SK-N-SH (cell line): ENCODE results near the gene GNG12. TPM values are rescaled to one million over a fixed set of nuclear protein-coding genes. Genes with fewer than 3 reads are reported as not detected.

Experiments
- CTCF ChIA-PET: fragments of 300-600, 350-600 bp; formaldehyde crosslinking; extraction: SDS; loops from one replicate; lab custom pipeline; 2021; lab: Yijun Ruan, JAX
- POLR2A ChIA-PET: fragments of 350-600 bp; sonication (Branson Sonifier 250); formaldehyde crosslinking; extraction: SDS; loops from one replicate; lab custom pipeline; 2020; ENCODE audit warnings: antibody characterized with exemption, inconsistent platforms; lab: Yijun Ruan, JAX
- DNase-seq: peaks from one replicate; pipeline ENCODE4 v3.0.0; 2012
- H2AFZ ChIP-seq: fragments of 200-600 bp; sonication (generic); 2 replicates; pipeline ENCODE4 v1.8.1; 2016; ENCODE audit warnings: antibody characterized with exemption, mild to moderate bottlenecking, low read depth
- H3F3A ChIP-seq: fragments of 200-600 bp; sonication (generic); replicated peaks from 2 replicates; pipeline ENCODE3; 2016; ENCODE audit warnings: antibody characterized with exemption, mild to moderate bottlenecking; ENCODE audit not compliant: insufficient read depth
- H3K27ac ChIP-seq, 2 experiments: fragments of 200-500 bp in 1 of 2; fragments of 200-600 bp in 1 of 2; sonication (Bioruptor generic) in 1 of 2; sonication (generic), shearing (Covaris generic) in 1 of 2; 2 replicates each; pipeline versions ENCODE4 v1.5.1 to v1.6.1; 2014 to 2016; ENCODE audit warnings: low read depth in 2 of 2, inconsistent platforms in 1 of 2, low read length in 1 of 2, mild to moderate bottlenecking in 1 of 2, mixed read lengths in 1 of 2
- H3K27me3 ChIP-seq: fragments of 200-600 bp; sonication (generic), shearing (Covaris generic); 2 replicates; pipeline ENCODE4 v1.6.1; 2016; ENCODE audit warnings: mixed run types; ENCODE audit not compliant: insufficient read depth
- H3K36me3 ChIP-seq, 2 experiments: fragments of 200-500 bp in 1 of 2; fragments of 200-600 bp in 1 of 2; sonication (Bioruptor generic) in 1 of 2; sonication (generic) in 1 of 2; replicated peaks in 1 of 2; 2 replicates each; pipeline versions ENCODE3 to v1.5.1; 2014 to 2016; ENCODE audit warnings: low read length in 1 of 2, mild to moderate bottlenecking in 1 of 2; ENCODE audit not compliant: insufficient read depth in 2 of 2, control insufficient read depth in 1 of 2
- H3K4me1 ChIP-seq, 2 experiments: fragments of 200-500 bp in 1 of 2; fragments of 200-600 bp in 1 of 2; sonication (Bioruptor generic) in 1 of 2; sonication (generic), shearing (Covaris generic) in 1 of 2; 2 replicates each; pipeline versions ENCODE4 v1.5.1 to v1.6.1; 2014 to 2016; ENCODE audit warnings: low read depth in 1 of 2, low read length in 1 of 2, mixed run types in 1 of 2; ENCODE audit not compliant: insufficient read depth in 2 of 2, control insufficient read depth in 1 of 2
- H3K4me2 ChIP-seq: fragments of 200-600 bp; sonication (generic), shearing (Covaris generic); 2 replicates; pipeline ENCODE4 v1.6.1; 2017; ENCODE audit warnings: mixed run types
- H3K4me3 ChIP-seq, 2 experiments: fragments of 200-500 bp in 1 of 2; fragments of 200-600 bp in 1 of 2; sonication (Bioruptor generic) in 1 of 2; sonication (generic), shearing (Covaris generic) in 1 of 2; 2 replicates each; pipeline versions ENCODE4 v1.5.1 to v1.8.1; 2014 to 2016; ENCODE audit warnings: low read depth in 2 of 2, inconsistent platforms in 1 of 2, low read length in 1 of 2, mild to moderate bottlenecking in 1 of 2, mixed read lengths in 1 of 2, moderate library complexity in 1 of 2
- H3K79me2 ChIP-seq: fragments of 200-600 bp; sonication (generic); 2 replicates; pipeline ENCODE4 v1.8.1; 2017; ENCODE audit warnings: mild to moderate bottlenecking; ENCODE audit not compliant: insufficient read depth
- H3K9ac ChIP-seq: fragments of 200-600 bp; sonication (generic); 2 replicates; pipeline ENCODE4 v1.6.1; 2017; ENCODE audit warnings: mixed run types
- H3K9me2 ChIP-seq: fragments of 200-600 bp; sonication (generic); 2 replicates; pipeline ENCODE4 v1.6.1; 2017; ENCODE audit warnings: mixed run types
- H3K9me3 ChIP-seq: fragments of 200-600 bp; sonication (generic); 2 replicates; pipeline ENCODE4 v1.6.1; 2017; ENCODE audit warnings: mixed run types, mild to moderate bottlenecking, moderate library complexity
- H4K20me1 ChIP-seq: fragments of 200-600 bp; sonication (generic); 2 replicates; pipeline ENCODE4 v1.6.1; 2017; ENCODE audit warnings: mild to moderate bottlenecking, mixed run types; ENCODE audit not compliant: insufficient read depth
- FOSL2 ChIP-seq: IDR thresholded peaks from 2 replicates; pipeline ENCODE4 v1.4.0; 2012; ENCODE audit warnings: low read depth, mild to moderate bottlenecking, moderate library complexity, borderline replicate concordance
- FOXJ3 ChIP-seq: sonication (generic); formaldehyde crosslinking; IDR thresholded peaks from 2 replicates; pipeline ENCODE4 v1.5.1; 2020; ENCODE audit warnings: mild to moderate bottlenecking, missing genetic modification reagents
- JUND ChIP-seq: IDR thresholded peaks from 2 replicates; pipeline ENCODE4 v1.4.0; 2012
- NFIC ChIP-seq: IDR thresholded peaks from 2 replicates; pipeline ENCODE4 v1.4.0; 2012; ENCODE audit warnings: borderline replicate concordance
- PBX3 ChIP-seq: IDR thresholded peaks from 2 replicates; pipeline ENCODE4; 2012
- POLR2AphosphoS5 ChIP-seq: IDR thresholded peaks from 2 replicates; pipeline ENCODE4 v1.6.1; 2012; ENCODE audit warnings: low read depth, low read length
- RCOR1 ChIP-seq: fragments of 150-350 bp; IDR thresholded peaks from 2 replicates; pipeline ENCODE4 v1.6.1; 2017; ENCODE audit warnings: antibody characterized with exemption, low read length
- RFX5 ChIP-seq: IDR thresholded peaks from 2 replicates; pipeline ENCODE4 v1.6.1; 2012; ENCODE audit warnings: mild to moderate bottlenecking, improper control_type of control experiment, low read length
- RXRA ChIP-seq: IDR thresholded peaks from 2 replicates; pipeline ENCODE4 v1.4.0; 2012; ENCODE audit warnings: low read depth, mild to moderate bottlenecking, borderline replicate concordance
- TCF12 ChIP-seq: IDR thresholded peaks from 2 replicates; pipeline ENCODE4 v1.4.0; 2012
- TEAD4 ChIP-seq: IDR thresholded peaks from 2 replicates; pipeline ENCODE4 v1.4.0; 2012; ENCODE audit warnings: mild to moderate bottlenecking, borderline replicate concordance; ENCODE audit not compliant: insufficient read depth
- USF1 ChIP-seq: IDR thresholded peaks from 2 replicates; pipeline ENCODE4 v1.4.0; 2012; ENCODE audit warnings: low read depth, borderline replicate concordance
- WGBS: methylation state at CpG from one replicate; pipeline ENCODE4 v1.1.6; 2017; ENCODE audit warnings: low lambda C conversion rate; 5-methylcytosine and 5-hydroxymethylcytosine counted together
- polyA plus RNA-seq, 3 experiments: library from polyadenylated mRNA; depleted of rRNA; stranded (reverse); fragments of >200 nt; gene quantifications; 2 replicates each; pipeline ENCODE4 v1.2.3, GENCODE V29; 2012
- TF ChIP-seq, protein P1 (sequence below): IDR thresholded peaks from 2 replicates; pipeline ENCODE4 v1.6.1; 2012; ENCODE audit warnings: mild to moderate bottlenecking, low read depth, low read length, moderate library complexity

GNG12 gene
- polyA plus RNA-seq, 1 of the 3 experiments (the other 2 are of a cell fraction) = 41.2 TPM

DNA sequence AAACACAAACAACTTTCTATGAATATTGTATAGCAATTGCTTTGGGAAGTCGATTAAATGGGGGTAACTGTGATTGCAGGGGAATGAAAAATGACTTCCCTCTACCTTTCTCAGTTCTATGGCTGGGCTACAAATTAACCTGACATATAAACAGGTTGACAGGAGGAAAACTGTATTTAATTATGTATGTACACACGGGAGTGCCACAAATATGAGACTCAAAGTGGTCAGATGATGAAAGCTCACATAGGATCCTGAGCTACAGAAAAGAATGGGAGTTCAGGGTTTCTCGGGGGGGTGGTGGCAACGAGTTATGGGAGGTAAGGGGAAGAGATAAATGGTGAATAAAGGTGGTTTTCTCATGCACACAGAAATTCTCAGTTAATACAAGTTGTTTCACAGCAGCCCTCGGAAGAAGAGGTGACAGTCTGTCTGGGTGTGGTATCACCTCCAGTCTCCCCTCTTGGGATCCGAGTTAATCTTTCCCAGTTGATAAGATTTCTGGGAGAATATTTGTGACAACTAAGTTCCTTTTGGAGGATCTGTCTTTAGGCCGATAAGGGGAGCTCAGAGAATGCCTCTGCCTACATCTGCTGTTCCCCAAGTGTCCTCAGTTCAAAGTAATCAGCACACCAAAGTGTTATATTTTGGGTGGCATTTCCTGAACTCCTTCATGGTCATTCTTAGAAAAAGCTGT is 122.0 kb downstream of the GNG12 start:
- POLR2A ChIA-PET = interaction anchor here (0.6 kb wide), 1 partner anchor 24 kb away, joined by 3 read pairs; no protein-coding TSS in a partner anchor
- Histone ChIP-seq H3F3A (peaks cover 26% of the 10 kb centered on the region), H3K79me2 (peaks cover 48% of the 10 kb centered on the region), H3K27me3 (no peaks in the 10 kb centered on the region), H2AFZ (no peak overlapping the region), H4K20me1 (no peaks in the 10 kb centered on the region), H3K9me3 (no peaks in the 10 kb centered on the region), H3K36me3 (peaks cover under 1 to 2% of the 10 kb centered on the region in 2 experiments), H3K27ac (peak overlapping the region in 1 of 2 experiments; percentile 80; a peak in 3 of 4 replicates), H3K9me2 (no peaks in the 10 kb centered on the region), H3K9ac (peak overlapping the region; percentile 14; the same call in 1 of the 2 replicates), H3K4me1 (peaks cover 46 to 48% of the 10 kb centered on the region in 2 experiments), H3K4me3 (peak overlapping the region in 1 of 2 experiments; percentile 25; a peak in 1 of 4 replicates), H3K4me2 (peak overlapping the region; percentile 61; the same call in 1 of the 2 replicates)
- DNase-seq = no peak
- CTCF ChIA-PET = interaction anchor here (0.8 to 1.8 kb wide), 5 partner anchors 10 to 176 kb away, joined by 3 to 8 read pairs (median 4); no protein-coding TSS in a partner anchor
- WGBS = 73% methylated on average over 7 of the region's 7 CpGs
- TF ChIP-seq RFX5 (no peak), RCOR1 (no peak), POLR2AphosphoS5 (no peak), RXRA (no peak), TEAD4 (no peak)
- TF ChIP-seq, protein P1, sequence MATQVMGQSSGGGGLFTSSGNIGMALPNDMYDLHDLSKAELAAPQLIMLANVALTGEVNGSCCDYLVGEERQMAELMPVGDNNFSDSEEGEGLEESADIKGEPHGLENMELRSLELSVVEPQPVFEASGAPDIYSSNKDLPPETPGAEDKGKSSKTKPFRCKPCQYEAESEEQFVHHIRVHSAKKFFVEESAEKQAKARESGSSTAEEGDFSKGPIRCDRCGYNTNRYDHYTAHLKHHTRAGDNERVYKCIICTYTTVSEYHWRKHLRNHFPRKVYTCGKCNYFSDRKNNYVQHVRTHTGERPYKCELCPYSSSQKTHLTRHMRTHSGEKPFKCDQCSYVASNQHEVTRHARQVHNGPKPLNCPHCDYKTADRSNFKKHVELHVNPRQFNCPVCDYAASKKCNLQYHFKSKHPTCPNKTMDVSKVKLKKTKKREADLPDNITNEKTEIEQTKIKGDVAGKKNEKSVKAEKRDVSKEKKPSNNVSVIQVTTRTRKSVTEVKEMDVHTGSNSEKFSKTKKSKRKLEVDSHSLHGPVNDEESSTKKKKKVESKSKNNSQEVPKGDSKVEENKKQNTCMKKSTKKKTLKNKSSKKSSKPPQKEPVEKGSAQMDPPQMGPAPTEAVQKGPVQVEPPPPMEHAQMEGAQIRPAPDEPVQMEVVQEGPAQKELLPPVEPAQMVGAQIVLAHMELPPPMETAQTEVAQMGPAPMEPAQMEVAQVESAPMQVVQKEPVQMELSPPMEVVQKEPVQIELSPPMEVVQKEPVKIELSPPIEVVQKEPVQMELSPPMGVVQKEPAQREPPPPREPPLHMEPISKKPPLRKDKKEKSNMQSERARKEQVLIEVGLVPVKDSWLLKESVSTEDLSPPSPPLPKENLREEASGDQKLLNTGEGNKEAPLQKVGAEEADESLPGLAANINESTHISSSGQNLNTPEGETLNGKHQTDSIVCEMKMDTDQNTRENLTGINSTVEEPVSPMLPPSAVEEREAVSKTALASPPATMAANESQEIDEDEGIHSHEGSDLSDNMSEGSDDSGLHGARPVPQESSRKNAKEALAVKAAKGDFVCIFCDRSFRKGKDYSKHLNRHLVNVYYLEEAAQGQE = no peak

DNA sequence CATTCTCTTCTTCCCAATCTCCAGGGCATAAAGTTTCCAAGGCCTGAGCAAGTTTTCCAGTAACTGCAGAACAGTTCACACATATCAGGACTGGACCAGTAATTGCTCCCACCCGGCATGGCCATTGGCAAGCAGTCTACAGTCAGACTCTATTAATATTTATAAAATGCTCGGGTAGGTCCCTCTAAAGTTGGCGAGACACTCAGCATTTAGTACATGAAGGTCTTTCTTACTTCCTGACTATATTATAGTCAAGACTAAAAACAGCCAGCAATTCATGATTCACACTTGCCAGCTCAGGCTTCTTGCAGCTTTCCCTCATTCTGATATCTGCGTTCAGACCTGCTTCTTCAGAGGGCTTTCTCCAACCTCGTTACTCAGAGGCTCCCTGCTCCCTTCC is 122.8 kb downstream of the GNG12 start:
- peak overlapping the region; percentile 14; the same call in 1 of the 2 replicates for H3K9ac ChIP-seq
- H3K36me3 ChIP-seq = peaks cover 5 to 9% of the 10 kb centered on the region in 2 experiments
- H3K4me1 ChIP-seq = peaks cover 40 to 46% of the 10 kb centered on the region in 2 experiments
- H3K4me3 ChIP-seq = peak overlapping the region in 1 of 2 experiments; percentile 25; a peak in 1 of 4 replicates
- TF ChIP-seq PBX3 (peak; percentile 36; the same call in 1 of the 2 replicates), FOSL2 (peak; percentile 58; the same call in 1 of the 2 replicates), TCF12 (peak; percentile 30), NFIC (peak; percentile 31; the same call in 1 of the 2 replicates), JUND (peak; percentile 19; the same call in 1 of the 2 replicates), USF1 (no peak), FOXJ3 (no peak)
- no peak for DNase-seq
- H3K79me2 ChIP-seq = peaks cover 46% of the 10 kb centered on the region
- H3K9me3 ChIP-seq = no peaks in the 10 kb centered on the region
- no peaks in the 10 kb centered on the region for H4K20me1 ChIP-seq
- peaks cover 26% of the 10 kb centered on the region for H3F3A ChIP-seq
- H3K27ac ChIP-seq = peak overlapping the region; percentile 56 to 80
- POLR2A ChIA-PET = no interaction called here
- no peaks in the 10 kb centered on the region for H3K27me3 ChIP-seq
- peak overlapping the region; percentile 61 for H3K4me2 ChIP-seq
- WGBS = 21% methylated on average over 5 of the region's 5 CpGs
- H2AFZ ChIP-seq = no peak overlapping the region
- H3K9me2 ChIP-seq = no peaks in the 10 kb centered on the region
- CTCF ChIA-PET = no interaction called here
